AG10803 (cell line): ENCODE measurements around the gene ATF7.

Experiments used
- DNase-seq: peaks from one replicate; pipeline ENCODE4 v3.0.0; 2010; ENCODE audit warnings: low read depth
- H3K4me3 ChIP-seq: 2 replicates; pipeline ENCODE4 v1.5.1; 2011; ENCODE audit warnings: mild to moderate bottlenecking, low read length, control low read depth
- CTCF ChIP-seq: conservative IDR thresholded peaks from 2 replicates; pipeline ENCODE4 v1.5.1; 2011; ENCODE audit warnings: mild to moderate bottlenecking, low read length, control low read depth, inconsistent platforms

ATF7 gene

GRCh38 chr12:53539526-53539925 lies 86.7 kb downstream of the ATF7 start:
- H3K4me3 ChIP-seq = no peak overlapping the region
- TF ChIP-seq CTCF = no peak
- no peak for DNase-seq

GRCh38 chr12:53538209-53538689 lies 87.9 kb downstream of the ATF7 start:
- H3K4me3 ChIP-seq = no peak overlapping the region
- TF ChIP-seq CTCF = no peak
- DNase-seq = peak; percentile 85

DNA sequence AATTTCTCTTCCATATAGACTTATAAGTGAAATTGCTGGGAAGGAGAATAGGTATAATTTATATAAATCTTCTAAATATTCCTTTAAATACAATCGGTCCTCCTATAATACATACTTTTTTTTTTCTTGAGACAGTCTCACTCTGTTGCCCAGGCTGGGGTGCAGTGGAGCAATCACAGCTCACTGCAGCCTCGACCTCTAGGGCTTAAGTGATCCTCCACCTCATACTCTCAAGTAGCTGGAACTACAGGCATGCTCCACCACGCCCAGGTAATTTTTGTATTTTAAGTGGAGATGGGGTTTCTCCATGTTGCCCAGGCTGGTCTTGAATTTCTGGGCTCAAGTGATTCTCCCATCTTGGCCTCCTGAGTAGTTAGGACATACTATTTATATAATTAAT lies 89.2 kb downstream of the ATF7 start:
- H3K4me3 ChIP-seq = no peak overlapping the region
- no peak for DNase-seq
- TF ChIP-seq CTCF = no peak

DNA sequence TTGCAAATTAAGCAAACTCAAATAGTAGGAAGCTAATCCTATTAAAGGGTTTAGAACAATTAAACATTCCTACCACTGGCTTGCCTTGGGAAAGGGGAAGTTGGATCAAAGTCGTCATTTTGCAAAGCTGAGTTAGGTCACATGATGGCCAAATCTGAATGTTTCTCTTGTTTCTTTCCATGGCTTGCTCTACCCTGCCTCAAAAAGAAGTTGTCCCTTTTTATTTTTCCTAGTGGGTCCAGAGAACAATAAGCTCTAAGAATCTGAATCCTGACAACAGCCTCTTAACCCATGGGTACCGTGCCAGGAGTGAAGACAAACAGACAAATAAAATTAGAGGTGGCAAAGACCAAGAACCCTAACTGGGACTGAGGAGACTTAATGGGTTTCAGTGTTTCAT lies 92.7 kb downstream of the ATF7 start:
- H3K4me3 ChIP-seq = no peak overlapping the region
- DNase-seq = no peak
- no peak for TF ChIP-seq CTCF

DNA sequence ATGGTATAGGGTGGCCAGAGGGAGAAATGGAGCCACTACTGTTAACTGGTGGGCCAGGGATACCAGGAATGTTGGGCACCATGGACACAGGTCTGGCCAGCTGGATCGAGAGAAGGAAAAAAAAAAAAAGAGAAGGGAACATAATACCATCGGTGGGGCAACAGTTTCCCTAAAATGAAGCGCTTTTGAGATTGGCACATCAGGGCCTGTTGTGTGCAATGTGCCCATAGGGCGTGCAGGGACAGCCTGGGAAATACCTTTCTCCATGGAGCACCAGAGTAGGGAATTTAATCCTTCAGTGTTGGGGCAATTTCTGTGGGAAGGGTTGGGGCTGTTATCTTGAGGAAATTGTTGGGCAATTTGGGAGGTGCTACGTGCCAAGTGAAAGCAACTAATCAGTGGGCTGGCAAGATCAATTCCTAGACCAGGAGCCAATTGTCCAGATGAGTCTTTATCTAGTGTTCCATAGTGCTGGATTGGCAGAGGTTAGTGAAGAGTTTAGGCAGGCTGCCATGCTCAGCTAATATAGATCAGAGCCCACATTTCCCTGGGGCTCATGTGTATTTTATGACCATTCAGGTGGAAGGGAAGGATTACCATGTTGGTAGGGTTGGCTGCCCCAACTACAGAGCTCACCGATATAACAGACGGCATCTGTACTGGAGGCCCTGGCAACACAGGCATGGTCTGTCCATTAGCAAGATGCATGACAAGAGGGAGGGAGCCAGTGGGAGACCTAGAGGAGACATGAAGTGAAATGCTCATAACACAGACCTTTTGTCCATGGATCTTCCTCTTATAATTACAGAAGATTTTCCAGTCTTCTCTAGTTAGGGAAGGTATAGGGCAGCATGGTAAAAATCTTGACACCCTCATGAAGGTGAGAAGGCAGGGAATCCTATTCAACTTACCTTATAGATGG lies 93.4 kb downstream of the ATF7 start:
- H3K4me3 ChIP-seq = no peak overlapping the region
- TF ChIP-seq CTCF = no peak
- no peak for DNase-seq

DNA sequence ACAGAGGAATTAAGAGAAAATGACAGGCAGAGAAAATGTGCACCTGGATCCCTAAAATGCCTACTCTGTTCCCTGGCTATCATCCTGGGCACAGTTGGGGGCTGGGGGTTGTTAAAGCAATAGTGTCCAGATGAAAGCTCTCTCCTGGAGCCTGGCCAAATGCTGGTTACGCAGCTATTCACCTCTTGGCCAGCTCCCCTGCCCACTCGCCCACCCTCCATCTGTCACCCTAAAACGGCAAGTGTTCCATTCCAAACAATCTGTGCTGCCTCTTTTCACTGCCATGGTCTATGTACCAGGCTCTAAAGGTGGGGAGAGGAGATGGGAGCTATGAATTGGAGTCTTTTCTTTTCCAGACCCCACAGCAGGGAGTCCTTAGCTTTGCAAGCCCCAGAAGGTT lies 94.2 kb downstream of the ATF7 start:
- no peak overlapping the region for H3K4me3 ChIP-seq
- TF ChIP-seq CTCF = no peak
- no peak for DNase-seq

DNA sequence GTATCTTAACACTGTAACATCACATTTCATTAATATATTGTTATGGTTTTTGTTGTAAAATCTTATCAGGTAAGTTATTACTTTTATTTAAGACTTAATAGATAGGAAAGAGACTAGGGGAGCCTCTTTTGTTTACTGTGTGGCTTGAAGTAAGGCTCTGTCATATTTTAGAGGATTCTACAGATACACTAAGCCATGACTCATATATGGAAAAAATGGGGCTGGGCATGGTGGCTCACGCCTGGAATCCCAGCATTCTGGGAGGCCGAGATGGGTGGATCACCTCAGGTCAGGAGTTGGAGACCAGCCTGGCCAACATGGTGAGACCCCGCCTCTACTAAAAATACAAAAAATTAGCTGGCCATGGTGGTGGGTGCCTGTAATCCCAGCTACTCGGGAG lies 95.3 kb downstream of the ATF7 start:
- no peak for TF ChIP-seq CTCF
- DNase-seq = peak; percentile 26
- no peak overlapping the region for H3K4me3 ChIP-seq
